Measurements from ENCODE around the gene RNF220. TPM values are rescaled to one million over a fixed set of nuclear protein-coding genes. Genes with fewer than 3 reads are reported as not detected.

Gene RNF220
- total RNA-seq, 2 donors from 2014 or later: 121 to 125 TPM

DNA sequence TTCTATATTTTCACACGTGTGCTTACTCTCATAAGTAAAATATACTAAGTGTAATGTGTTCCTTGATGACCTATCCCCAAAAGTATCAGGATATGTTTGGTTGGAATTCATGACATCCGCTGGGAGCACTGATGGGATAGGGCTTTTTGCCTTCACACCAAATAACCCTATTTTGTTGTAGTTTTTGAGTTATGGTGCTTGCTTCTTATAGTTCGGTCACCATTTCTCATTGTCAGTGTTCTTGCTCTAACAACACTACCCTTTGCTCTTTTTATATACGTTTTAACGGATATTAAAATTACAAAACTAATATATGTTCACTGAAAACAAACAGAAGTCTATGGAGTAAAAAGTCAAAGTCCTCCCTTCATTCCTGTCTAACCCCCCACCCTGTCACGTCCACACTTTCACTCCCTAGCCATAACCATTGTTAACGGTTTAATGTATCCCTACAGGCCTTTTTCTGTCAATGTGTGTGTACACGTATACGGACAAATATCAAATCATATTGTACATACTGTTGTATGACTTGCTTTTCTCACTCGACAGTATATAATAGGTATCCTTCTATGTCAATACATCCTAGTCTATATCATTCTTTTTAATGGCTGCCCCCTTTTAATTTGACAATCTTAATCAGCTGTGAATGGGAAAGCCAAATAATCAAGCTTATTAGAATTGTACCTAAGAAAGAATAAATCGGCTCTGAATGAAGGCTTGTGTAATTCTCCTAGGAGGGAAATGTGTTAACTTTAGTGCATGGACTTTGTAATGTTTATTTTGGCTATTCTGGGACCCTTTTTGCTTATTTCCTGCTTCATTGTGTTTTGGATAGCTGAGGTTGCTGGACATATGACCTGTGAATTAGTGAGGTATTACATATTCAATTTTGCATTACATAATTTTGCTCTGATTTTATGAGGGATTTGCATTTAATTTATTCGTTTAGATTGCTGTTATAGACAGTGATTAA lies 3.5 kb upstream of the RNF220 start:
- H3K9me3 ChIP-seq: no peaks in the 10 kb centered on the region
- no peak overlapping the region for H3K4me3 ChIP-seq
- no peaks in the 10 kb centered on the region for H3K36me3 ChIP-seq
- no peak overlapping the region for H3K27ac ChIP-seq
- no peak for TF ChIP-seq CTCF (IDR thresholded peaks at IDR 0.05)
- no peaks in the 10 kb centered on the region for H3K27me3 ChIP-seq (replicated peaks; ENCODE audit: insufficient read depth)
- no peak for DNase-seq (ENCODE audit: low spot score)
- H3K4me1 ChIP-seq (ENCODE audit: control insufficient read depth in 1 of 2, low read depth in 2 of 2): peaks cover 15 to 18% of the 10 kb centered on the region in 2 donors
- ATAC-seq (ENCODE audit: insufficient number of reproducible peaks, low FRiP score, low read depth): no peak

- no peak for TF ChIP-seq CTCF (IDR thresholded peaks at IDR 0.05)
- Histone ChIP-seq H3K9me3 (no peaks in the 10 kb centered on the region), H3K4me3 (peak overlapping the region; percentile 73), H3K27ac (no peak overlapping the region), H3K36me3 (no peaks in the 10 kb centered on the region), H3K4me1 (ENCODE audit: control insufficient read depth in 1 of 2, low read depth in 2 of 2) (peaks cover 22 to 31% of the 10 kb centered on the region in 2 donors), H3K27me3 (replicated peaks; ENCODE audit: insufficient read depth) (peaks cover 28% of the 10 kb centered on the region)
- DNase-seq (ENCODE audit: low spot score) (no peak), ATAC-seq (ENCODE audit: insufficient number of reproducible peaks, low FRiP score, low read depth) (no peak)
Observed at GRCh38 chr1:44405798-44406736, 1.0 kb downstream of the RNF220 start.

DNA sequence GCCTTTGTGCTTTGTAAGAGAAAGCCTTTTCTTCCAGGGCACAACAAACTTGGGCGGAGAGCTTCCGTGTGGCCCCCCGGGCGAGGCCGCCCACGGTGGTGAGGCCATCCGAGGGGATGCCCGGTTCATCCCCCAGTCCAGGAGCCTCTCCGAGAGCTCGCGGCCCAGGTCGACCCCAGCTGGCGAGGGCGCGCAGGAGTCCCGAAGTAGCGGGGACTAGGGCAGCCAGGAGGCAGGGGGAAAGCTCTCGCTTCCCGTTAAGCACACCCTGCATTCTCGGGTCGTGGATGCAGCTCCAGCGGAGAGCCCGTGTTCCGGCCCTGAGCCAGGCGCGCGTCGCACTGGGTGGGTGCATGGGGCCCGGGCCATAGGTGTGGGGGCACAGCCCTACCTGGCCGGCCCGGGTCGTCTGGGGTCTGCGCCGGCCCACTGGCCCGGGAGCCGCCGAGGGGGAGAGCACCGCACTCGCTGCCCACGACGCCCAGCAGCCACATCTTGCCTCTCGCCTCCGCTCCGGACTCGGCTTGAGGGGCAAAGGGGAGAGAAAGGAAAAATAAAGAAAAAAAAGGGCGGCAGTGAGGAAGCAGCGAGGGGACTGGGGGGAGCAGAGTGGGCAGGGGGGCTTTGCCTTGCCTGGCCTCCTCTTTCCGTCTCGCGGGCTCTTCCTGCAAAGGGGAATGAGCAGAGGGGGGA lies 1.8 kb downstream of the RNF220 start:
- Histone ChIP-seq H3K4me1 (ENCODE audit: control insufficient read depth in 1 of 2, low read depth in 2 of 2) (peaks cover 22 to 31% of the 10 kb centered on the region in 2 donors), H3K4me3 (peak overlapping the region; percentile 73), H3K27me3 (replicated peaks; ENCODE audit: insufficient read depth) (peaks cover 28% of the 10 kb centered on the region), H3K27ac (peak overlapping the region in 1 of 2 donors; percentile 16), H3K36me3 (no peaks in the 10 kb centered on the region), H3K9me3 (no peaks in the 10 kb centered on the region)
- TF ChIP-seq CTCF (IDR thresholded peaks at IDR 0.05): no peak
- no peak for DNase-seq (ENCODE audit: low spot score)
- ATAC-seq (ENCODE audit: insufficient number of reproducible peaks, low FRiP score, low read depth): no peak

DNA sequence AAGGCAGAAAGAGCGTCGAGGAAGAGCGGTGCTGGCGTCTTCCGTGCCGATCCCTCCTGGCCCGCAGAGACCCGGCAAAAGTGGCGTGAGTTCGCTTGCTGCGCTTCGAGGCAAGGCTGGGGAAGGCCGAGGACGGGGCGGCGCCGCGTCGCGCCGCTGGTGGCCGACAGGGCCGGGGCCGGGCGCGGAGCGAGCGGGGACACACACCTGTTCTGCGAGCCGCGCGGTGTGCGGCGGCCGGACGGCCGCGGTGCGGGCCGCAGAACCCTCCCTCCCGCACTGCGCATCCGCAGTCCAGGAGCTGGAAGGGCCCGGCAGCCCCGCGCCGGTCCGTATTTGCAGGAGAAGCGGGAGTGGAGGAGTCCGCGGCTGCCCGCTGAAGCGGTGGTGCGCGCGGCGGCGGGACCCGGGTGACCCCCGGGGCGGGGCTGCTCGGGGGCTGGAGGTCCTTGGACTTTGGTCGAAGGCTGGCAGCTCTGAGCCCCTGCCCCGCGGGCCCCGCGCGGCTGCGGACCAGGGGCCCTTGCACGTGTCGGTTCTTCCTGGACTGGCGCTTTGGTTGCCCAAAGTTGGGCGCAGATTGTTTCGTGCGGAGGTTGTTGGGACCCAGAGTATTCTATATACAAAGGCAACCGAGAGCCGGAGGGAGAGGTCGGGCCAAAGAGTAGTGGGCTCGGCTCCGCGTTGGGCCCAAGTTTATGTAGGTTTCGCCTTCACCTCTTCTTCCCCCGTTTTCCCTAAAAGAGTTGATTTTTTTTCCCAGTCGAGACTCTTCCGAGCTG lies 2.6 kb downstream of the RNF220 start:
- no peak for TF ChIP-seq CTCF (IDR thresholded peaks at IDR 0.05)
- DNase-seq (ENCODE audit: low spot score): no peak
- Histone ChIP-seq H3K4me3 (peak overlapping the region; percentile 73), H3K27me3 (replicated peaks; ENCODE audit: insufficient read depth) (peaks cover 28% of the 10 kb centered on the region), H3K36me3 (no peaks in the 10 kb centered on the region), H3K9me3 (no peaks in the 10 kb centered on the region), H3K27ac (peak overlapping the region in 1 of 2 donors; percentile 41), H3K4me1 (ENCODE audit: control insufficient read depth in 1 of 2, low read depth in 2 of 2) (peaks cover 22 to 31% of the 10 kb centered on the region in 2 donors)
- no peak for ATAC-seq (ENCODE audit: insufficient number of reproducible peaks, low FRiP score, low read depth)

Data from thoracic aorta (tissue), 2 donors.